ENCODE data around the gene CFB. TPM values are rescaled to one million over a fixed set of nuclear protein-coding genes. Genes with fewer than 3 reads are reported as not detected.

The CFB gene
- total RNA-seq, 1 experiment from 2014 or later, result 0.31 TPM

DNA sequence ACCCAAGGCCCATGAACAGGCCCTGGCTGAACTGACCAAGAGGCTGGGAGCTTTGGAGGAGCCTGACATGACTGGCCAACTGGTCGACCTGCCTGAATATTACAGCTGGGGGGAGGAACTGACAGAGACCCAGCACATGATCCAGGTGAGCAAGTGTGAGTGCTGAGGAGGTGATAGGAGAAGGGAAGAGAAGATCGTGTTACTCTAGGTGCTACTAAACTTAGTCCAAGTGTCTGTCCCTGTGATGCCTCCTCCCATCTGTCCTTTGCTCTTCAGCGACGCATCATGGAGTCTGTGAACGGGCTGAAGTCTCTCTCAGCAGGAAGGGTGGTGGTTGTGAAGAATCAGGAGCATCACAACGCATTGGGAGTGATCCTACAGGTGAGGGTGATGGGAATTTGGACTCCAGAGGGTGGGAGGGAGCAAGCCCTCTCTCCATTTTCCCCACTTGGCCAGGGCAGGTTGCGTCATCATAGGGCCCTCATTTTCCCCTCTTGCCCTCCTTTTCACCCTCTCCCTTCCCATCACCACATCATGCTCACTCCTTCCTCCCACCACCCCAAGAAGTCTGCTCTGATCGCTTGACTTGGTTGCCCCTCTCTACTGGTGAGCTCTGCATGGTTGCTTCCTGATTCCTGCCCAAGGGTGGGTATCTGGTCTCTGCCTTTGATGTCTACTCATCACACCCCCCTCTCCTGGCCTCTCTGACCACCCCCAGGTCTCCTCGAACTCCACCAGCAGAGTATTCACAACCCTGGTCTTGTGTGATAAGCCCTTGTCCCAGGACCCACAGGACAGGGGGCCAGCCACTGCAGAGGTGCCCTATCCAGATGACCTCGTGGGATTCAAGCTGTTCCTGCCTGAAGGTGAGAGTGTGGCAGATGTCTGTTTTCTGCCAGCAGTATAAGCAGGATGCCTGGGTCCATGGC is 21.4 kb downstream of the CFB start:
- Histone ChIP-seq H3K23ac (ENCODE audit: insufficient read length, low read depth, low read length) (no peak overlapping the region), H3K4ac (ENCODE audit: low read depth, low read length) (no peak overlapping the region), H2BK12ac (ENCODE audit: insufficient read length, low read depth, low read length) (no peak overlapping the region), H3K56ac (ENCODE audit: insufficient read length, low read depth, low read length) (no peak overlapping the region), H3K4me2 (ENCODE audit: insufficient read depth, insufficient read length, low read length) (no peak overlapping the region), H3K79me1 (ENCODE audit: insufficient read depth, low read depth, low read length, poor library complexity, severe bottlenecking) (no peaks in the 10 kb centered on the region), H2BK20ac (ENCODE audit: low read depth, low read length, poor library complexity, severe bottlenecking) (no peak overlapping the region), H3K14ac (ENCODE audit: insufficient read depth, low read length) (no peak overlapping the region), H3K79me2 (ENCODE audit: insufficient read depth, low read length) (no peaks in the 10 kb centered on the region; the same call in 1 of the 2 replicates), H3K9me3 (ENCODE audit: control insufficient read depth, low read depth, low read length) (no peaks in the 10 kb centered on the region), H4K8ac (replicated peaks; ENCODE audit: insufficient read length, low read depth, low read length) (no peak overlapping the region), H2AFZ (ENCODE audit: low read length) (no peak overlapping the region), H2BK5ac (ENCODE audit: insufficient read length, low read length) (no peak overlapping the region), H3K9ac (ENCODE audit: extremely low read depth, insufficient read length, low read length) (no peak overlapping the region), H3K23me2 (ENCODE audit: insufficient read length, low read depth, low read length, poor library complexity, severe bottlenecking) (no peaks in the 10 kb centered on the region), H2AK5ac (ENCODE audit: insufficient read length, low read length) (no peak overlapping the region), H3K27ac (ENCODE audit: insufficient read length, low read depth, low read length) (no peak overlapping the region), H3K18ac (ENCODE audit: insufficient read length, low read depth, low read length) (no peak overlapping the region), H4K20me1 (ENCODE audit: control insufficient read depth, insufficient read depth, insufficient read length) (no peaks in the 10 kb centered on the region), H4K5ac (ENCODE audit: insufficient read length, low read depth, low read length) (no peak overlapping the region), H3K27me3 (ENCODE audit: insufficient read depth, low read length) (no peaks in the 10 kb centered on the region), H2BK120ac (ENCODE audit: low read depth, low read length, poor library complexity, severe bottlenecking) (no peak overlapping the region), H3T11ph (ENCODE audit: low read length) (no peak overlapping the region), H4K91ac (ENCODE audit: insufficient read length, low read depth, low read length) (no peak overlapping the region), H2BK15ac (ENCODE audit: low read depth, low read length) (no peak overlapping the region), H3K4me1 (ENCODE audit: insufficient read depth, low read length) (no peaks in the 10 kb centered on the region)
- H3K27me3 Mint-ChIP-seq (ENCODE audit: low read depth), result no peaks in the 10 kb centered on the region; the same call in 1 of the 2 replicates
- TF ChIP-seq, protein P1, sequence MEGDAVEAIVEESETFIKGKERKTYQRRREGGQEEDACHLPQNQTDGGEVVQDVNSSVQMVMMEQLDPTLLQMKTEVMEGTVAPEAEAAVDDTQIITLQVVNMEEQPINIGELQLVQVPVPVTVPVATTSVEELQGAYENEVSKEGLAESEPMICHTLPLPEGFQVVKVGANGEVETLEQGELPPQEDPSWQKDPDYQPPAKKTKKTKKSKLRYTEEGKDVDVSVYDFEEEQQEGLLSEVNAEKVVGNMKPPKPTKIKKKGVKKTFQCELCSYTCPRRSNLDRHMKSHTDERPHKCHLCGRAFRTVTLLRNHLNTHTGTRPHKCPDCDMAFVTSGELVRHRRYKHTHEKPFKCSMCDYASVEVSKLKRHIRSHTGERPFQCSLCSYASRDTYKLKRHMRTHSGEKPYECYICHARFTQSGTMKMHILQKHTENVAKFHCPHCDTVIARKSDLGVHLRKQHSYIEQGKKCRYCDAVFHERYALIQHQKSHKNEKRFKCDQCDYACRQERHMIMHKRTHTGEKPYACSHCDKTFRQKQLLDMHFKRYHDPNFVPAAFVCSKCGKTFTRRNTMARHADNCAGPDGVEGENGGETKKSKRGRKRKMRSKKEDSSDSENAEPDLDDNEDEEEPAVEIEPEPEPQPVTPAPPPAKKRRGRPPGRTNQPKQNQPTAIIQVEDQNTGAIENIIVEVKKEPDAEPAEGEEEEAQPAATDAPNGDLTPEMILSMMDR (conservative IDR thresholded peaks at IDR 0.05), result no peak
- no peaks in the 10 kb centered on the region for H3K9me3 Mint-ChIP-seq
- WGBS (ENCODE audit: extremely low coverage, insufficient read length, low lambda C conversion rate), result no CpG with 5 or more reads among the region's 10 CpGs
- H3K36me3 Mint-ChIP-seq (ENCODE audit: insufficient read depth in 1 of 3, low read depth in 3 of 3), result peaks cover 41 to 82% (median 76%) of the 10 kb centered on the region in 3 experiments; a peak in 6 of 7 replicates
- H3K4me3 Mint-ChIP-seq, result no peak overlapping the region
- no peak overlapping the region; a peak in 1 of 7 replicates for H3K27ac Mint-ChIP-seq
- no peak for DNase-seq
- peaks cover 0 to 4% of the 10 kb centered on the region in 2 experiments; a peak in 1 of 4 replicates for H3K4me1 Mint-ChIP-seq
